Activated T-helper 9 cell treated with anti-CD3 and anti-CD28 coated beads, Interleukin-2, amount 50 U/mL, for 16 hours (primary cell): ENCODE results near the gene OPCML.

Experiments used
- DNase-seq: peaks from one replicate; pipeline ENCODE4 v3.0.0-alpha.2; 2020; ENCODE audit warnings: low read depth

Gene OPCML

GRCh38 chr11:133232665-133233064, 299.6 kb downstream of the OPCML start:
- no peak for DNase-seq

GRCh38 chr11:133230431-133230830, 301.9 kb downstream of the OPCML start:
- no peak for DNase-seq

GRCh38 chr11:133228471-133229329, 303.6 kb downstream of the OPCML start:
- DNase-seq, result no peak

- DNase-seq, result no peak
Observed at GRCh38 chr11:133227632-133228111, 304.6 kb downstream of the OPCML start.

- no peak for DNase-seq
Observed at GRCh38 chr11:133224271-133224670, 308.0 kb downstream of the OPCML start.

- no peak for DNase-seq
Observed at GRCh38 chr11:133222425-133223330, 309.6 kb downstream of the OPCML start.

- no peak for DNase-seq
Observed at GRCh38 chr11:133219543-133219942, 312.8 kb downstream of the OPCML start.

- no peak for DNase-seq
Observed at GRCh38 chr11:133216813-133217212, 315.5 kb downstream of the OPCML start.

- no peak for DNase-seq
Observed at GRCh38 chr11:133215596-133216230, 316.6 kb downstream of the OPCML start.

- no peak for DNase-seq
Observed at GRCh38 chr11:133214646-133215045, 317.7 kb downstream of the OPCML start.

- no peak for DNase-seq
Observed at GRCh38 chr11:133212201-133212600, 320.1 kb downstream of the OPCML start.

GRCh38 chr11:133207995-133208394, 324.3 kb downstream of the OPCML start:
- no peak for DNase-seq

GRCh38 chr11:133206313-133207005, 325.8 kb downstream of the OPCML start:
- no peak for DNase-seq

GRCh38 chr11:133204158-133204557, 328.1 kb downstream of the OPCML start:
- DNase-seq, result no peak

GRCh38 chr11:133202816-133203215, 329.5 kb downstream of the OPCML start:
- DNase-seq, result no peak

- DNase-seq, result no peak
Observed at GRCh38 chr11:133198438-133198837, 333.9 kb downstream of the OPCML start.

GRCh38 chr11:133197425-133197824, 334.9 kb downstream of the OPCML start:
- DNase-seq, result no peak

- no peak for DNase-seq
Observed at GRCh38 chr11:133191931-133192330, 340.4 kb downstream of the OPCML start.

GRCh38 chr11:133181667-133182066, 350.6 kb downstream of the OPCML start:
- no peak for DNase-seq

- no peak for DNase-seq
Observed at GRCh38 chr11:133181066-133181465, 351.2 kb downstream of the OPCML start.

- DNase-seq, result no peak
Observed at GRCh38 chr11:133180201-133180600, 352.1 kb downstream of the OPCML start.

- no peak for DNase-seq
Observed at GRCh38 chr11:133176748-133177147, 355.6 kb downstream of the OPCML start.
